Left hindlimb (tissue), 1 donor: ENCODE results near the gene RFTN1.

Source experiments
- DNase-seq: peaks from one replicate; pipeline ENCODE4 v3.0.0-alpha.2; 2018

Gene RFTN1

GRCh38 chr3:16462679-16463078, 50.8 kb downstream of the RFTN1 start:
- no peak for DNase-seq

DNA sequence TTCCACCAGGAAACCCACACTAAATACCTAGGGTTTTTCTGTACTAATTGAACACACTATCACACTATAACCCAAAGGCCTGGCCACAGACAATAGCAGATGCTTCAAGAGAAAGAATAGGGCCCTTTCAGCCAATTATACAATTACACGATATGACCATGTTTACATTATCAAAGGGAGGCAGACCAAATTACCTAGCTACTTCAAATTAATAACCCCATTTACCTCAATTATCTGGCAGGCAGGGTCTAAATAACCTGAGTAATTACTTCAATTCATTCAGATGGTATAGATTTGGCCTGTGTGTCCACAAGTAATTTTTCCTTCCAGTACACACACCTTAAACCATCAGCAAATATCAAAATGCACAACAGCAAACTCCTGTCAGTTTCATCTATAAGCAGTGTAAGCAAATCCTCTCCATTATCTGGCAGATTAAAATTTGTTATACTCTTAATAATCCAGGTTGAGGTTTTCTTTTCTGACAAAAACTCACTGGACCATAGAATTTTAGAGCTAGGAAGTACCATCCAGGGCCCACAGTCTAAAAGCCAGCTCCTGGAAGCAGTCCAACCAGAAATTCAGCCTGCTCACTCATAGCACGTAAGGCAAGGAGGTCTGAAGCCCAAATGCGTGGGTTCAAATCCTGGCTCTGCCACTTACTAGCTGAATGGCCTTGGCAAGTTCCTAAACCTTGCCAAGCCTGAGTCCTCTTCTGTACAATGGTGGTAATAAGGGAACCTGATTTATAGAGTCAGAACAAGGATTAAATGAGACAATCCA, 51.8 kb downstream of the RFTN1 start:
- no peak for DNase-seq

GRCh38 chr3:16460886-16461285, 52.6 kb downstream of the RFTN1 start:
- no peak for DNase-seq

DNA sequence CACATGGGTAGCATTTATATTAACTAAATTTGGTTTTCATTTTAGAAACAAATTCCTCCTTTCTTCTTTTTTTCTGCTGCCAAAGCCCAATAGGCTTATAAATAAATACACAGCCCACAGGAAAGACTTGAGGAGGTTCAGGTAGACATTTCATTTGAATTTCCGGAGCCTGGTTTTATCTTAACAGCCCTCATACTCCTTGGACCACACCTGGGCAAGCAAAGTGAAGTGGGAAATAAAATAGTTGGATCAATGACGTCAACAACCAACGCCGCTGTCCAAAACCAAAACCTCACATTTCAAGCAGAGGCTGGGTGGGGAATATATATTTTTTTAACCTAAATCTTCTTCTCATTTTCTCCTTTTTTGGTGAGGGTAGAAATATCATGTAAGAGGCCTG, 53.2 kb downstream of the RFTN1 start:
- no peak for DNase-seq

- DNase-seq: no peak
These were observed 56.6 kb downstream of the RFTN1 start for GRCh38 chr3:16456784-16457415.

- no peak for DNase-seq
These were observed 57.5 kb downstream of the RFTN1 start for GRCh38 chr3:16455966-16456365.

DNA sequence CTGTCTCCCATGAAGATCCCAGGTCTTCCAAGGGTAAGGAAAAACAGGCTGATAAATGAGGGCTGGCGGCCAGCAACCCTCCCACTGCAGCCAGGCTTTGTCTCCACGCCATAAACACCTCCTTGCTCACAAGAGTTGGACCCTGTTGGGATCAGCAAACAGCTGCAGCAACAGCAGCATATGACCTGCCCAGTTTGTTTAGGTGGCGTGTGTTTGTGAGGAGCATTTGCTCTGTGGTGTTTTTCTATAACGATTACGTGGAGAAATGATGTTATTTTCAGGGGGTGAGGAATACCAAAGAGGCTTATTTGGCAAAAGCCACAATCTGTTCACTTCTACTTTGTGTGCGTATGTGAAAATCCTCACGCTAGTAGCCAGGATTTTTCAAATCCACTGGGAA, 58.5 kb downstream of the RFTN1 start:
- DNase-seq: no peak

DNA sequence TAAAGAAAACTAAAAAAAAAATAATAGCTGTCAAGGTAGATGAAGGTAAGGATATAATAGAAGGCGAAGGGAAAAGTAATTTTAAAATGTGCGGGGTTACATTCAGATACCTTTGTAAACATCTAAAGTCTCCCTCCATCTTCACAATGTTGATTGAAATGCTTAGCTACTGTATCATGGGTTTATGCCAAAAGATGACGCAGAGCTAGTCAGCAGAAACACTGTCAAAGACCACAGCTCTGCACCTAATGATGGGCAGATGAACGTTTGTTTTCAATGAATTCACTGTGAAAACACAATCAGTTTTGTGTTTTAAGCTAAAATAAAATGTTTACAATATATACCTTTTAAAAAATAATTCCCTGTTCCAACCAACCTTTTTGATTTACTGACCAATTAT, 61.2 kb downstream of the RFTN1 start:
- no peak for DNase-seq

GRCh38 chr3:16449369-16449768, 64.1 kb downstream of the RFTN1 start:
- DNase-seq: no peak

GRCh38 chr3:16448639-16449070, 64.8 kb downstream of the RFTN1 start:
- DNase-seq: peak; percentile 73

DNA sequence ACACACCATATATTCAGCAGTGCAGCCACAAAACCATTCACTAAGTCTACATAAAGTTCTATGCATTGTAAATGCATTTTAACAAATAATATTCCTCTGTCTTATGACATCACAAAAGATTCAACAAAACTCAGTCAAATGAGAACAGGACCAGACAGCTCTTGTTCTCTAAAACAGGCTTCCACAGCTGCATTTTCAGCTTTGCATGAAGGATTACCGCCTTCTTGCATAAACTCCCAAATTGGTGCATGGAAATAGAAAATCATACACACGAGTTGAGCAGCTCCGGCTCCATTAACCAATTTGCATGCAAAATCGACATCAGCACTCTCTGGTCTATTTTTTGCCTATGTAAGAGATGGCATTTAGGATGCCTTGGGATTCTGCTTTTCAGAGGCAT, 66.4 kb downstream of the RFTN1 start:
- no peak for DNase-seq

- no peak for DNase-seq
These were observed 69.2 kb downstream of the RFTN1 start for GRCh38 chr3:16444344-16444743.

- no peak for DNase-seq
These were observed 70.8 kb downstream of the RFTN1 start for GRCh38 chr3:16442730-16443129.

DNA sequence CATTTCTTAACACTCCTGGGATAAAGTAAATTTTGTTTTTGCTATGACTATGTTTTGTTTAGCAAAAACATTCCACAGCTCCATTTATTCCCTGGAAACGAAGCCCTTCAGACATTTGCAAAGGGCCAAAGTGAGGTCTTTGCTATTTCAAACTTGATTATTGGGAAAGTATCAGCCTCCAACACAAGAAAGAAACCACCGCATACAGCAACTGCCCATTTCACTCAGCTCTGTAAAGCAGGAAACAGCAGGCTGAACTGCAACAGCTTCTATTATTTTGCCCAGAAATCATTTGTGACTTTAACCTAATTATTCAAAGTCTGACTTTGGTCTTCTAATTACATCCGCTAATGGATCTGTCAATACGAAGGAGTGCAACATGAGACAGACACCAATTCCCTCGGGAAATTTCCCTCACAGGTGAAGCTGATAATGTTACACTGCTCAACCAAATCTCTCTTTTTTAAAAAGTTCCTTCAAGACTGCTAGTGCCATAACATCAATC, 72.1 kb downstream of the RFTN1 start:
- no peak for DNase-seq

- no peak for DNase-seq
These were observed 73.4 kb downstream of the RFTN1 start for GRCh38 chr3:16439848-16440708.

- DNase-seq: no peak
These were observed 74.2 kb downstream of the RFTN1 start for GRCh38 chr3:16439163-16439847.

- no peak for DNase-seq
These were observed 75.9 kb downstream of the RFTN1 start for GRCh38 chr3:16437640-16438039.

DNA sequence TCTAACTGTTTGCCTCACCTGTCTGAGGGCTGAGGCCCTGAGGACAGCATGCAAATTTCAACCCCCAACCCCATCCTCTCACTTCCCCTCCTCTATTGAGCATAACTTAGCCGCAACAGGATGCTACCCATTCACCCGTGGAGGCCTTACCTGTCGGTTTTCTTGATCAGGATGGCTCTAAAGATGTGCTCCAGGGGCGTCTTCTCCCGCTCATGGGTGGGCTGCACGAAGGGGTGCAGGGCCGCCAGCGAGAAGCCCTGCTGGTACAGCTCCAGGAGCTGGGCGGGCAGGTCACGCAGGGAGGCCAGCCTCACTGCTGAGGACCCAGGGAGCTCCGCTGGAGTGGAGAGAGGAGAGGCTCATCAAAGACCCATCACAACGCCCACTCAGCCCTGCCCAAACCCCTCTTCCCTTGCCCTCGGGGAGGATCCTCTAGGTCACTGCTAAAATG, 79.8 kb downstream of the RFTN1 start:
- DNase-seq: no peak

DNA sequence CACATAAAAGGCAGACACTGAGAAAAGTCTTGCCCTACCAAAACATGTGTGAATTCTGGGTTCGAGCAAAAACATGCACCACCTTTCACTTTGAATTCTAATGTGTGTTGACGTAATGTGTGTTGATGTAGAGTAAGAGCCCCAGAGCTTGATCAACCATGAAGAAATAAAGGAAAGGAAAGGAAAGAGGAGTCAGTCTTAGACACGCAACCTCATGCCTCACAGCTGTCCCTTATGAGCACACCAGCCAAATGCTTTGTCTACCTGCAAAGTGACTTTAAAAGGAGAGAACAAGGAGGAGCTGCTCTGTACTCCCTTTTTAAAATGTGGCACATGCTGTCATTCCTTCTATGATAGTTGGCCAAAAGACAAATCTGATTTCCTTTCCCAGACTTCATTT, 80.8 kb downstream of the RFTN1 start:
- no peak for DNase-seq

DNA sequence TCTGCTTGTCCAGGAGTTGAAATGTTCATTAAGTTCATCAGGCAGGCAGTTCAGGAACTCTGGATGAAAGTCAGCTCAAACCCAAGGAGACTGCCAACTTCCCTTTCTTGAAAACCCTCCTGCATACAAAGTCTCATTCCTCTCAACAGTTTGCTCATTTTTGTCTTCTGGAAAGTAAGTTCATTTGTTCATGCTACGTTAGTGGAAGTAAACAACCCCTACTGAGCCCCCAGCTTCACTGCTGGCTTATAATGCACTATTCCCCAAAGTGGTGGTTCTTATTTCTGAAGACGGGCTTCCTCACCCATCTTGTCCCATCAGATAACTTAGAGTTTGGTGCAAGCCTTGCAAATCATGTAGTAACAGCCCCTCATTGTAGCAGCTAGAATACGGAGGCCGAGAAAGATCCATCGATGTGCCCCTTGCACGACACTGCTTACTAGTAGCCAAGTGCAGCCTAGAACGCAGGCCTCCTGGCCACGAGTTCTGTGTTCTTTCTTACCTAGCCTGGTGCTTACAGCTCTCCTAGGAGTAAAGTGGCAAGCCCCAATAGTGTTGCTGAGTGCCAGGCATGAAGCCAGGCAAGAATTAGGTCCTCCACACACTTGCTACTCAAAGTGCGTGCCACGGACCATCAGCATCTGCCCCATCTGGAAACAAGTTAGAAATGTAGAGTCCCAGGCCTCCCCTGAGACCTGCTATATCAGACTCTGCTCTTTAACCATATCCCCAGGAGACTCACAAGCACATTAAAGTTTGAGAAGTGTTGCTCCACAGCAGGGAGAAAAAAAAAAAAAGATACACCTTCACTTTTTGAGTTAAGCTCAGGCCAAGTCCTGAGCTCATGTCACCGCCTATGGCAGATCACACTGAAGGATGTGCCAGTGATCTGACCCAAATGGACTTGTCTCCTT, 82.5 kb downstream of the RFTN1 start:
- DNase-seq: no peak

GRCh38 chr3:16429086-16429485, 84.4 kb downstream of the RFTN1 start:
- DNase-seq: no peak

DNA sequence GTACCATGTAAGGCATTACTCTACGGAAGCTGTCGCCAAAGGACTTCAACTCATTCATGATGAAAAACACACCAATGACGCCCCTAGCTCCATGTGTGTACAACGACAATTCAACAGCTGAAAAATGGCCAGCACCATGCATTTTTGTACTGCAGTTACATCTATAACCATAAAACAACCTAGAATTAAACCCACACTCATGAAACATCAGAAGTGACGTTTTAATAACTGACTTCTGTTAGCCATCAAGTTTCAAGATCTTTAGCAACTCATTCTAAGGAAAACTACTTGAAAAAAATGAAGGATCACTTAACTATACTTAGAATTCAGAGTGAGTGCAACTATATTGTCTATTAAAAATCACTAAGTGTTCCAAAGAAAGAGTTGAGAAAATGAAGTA, 84.9 kb downstream of the RFTN1 start:
- DNase-seq: no peak
